Measurements from ENCODE around the gene GAREM2.

The GAREM2 gene

DNA sequence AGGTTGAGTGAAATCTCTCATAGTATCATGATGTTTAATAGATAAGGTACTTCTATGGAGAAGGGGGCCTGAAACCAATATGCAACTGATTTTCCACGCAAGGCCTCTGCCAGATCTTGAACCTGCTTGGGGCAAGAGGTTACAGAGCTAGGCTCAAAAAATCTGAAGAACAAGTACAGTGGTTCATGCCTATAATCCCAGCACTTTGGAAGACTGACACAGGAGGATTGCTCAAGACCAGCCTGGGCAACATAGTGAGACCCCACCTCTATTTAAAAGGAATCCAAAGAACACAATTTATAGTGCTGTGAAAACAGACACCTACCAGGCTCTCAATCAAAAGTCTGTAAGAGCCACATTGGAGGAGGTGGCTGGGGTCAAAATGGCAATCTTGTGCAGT lies 42.9 kb downstream of the GAREM2 start:
- no peak overlapping the region for H2AK5ac ChIP-seq (ENCODE audit: low read length, severe bottlenecking)
- H3K18ac ChIP-seq (ENCODE audit: low read depth in 1 of 2, low read length in 2 of 2): no peak overlapping the region
- H4K8ac ChIP-seq (ENCODE audit: low read length): no peak overlapping the region
- WGBS: 100% methylated on average over 1 of the region's 1 CpG
- no peak overlapping the region for H4K91ac ChIP-seq (ENCODE audit: low read length)
- peaks cover 21 to 93% of the 10 kb centered on the region in 2 experiments for H3K36me3 ChIP-seq (ENCODE audit: control insufficient read depth in 1 of 2, insufficient read depth in 2 of 2, low read depth in 1 of 2, low read length in 2 of 2)
- H3K9ac ChIP-seq (ENCODE audit: low read length): no peak overlapping the region
- H3K27ac ChIP-seq (ENCODE audit: low read length, poor library complexity, severe bottlenecking): no peak overlapping the region
- H3K79me1 ChIP-seq (replicated peaks; ENCODE audit: low read length, poor library complexity, severe bottlenecking): peaks cover 24% of the 10 kb centered on the region
- H3K4ac ChIP-seq (ENCODE audit: low read depth in 1 of 2, low read length in 2 of 2): no peak overlapping the region
- no peak for DNase-seq
- H2BK5ac ChIP-seq (ENCODE audit: low read depth, low read length, poor library complexity, severe bottlenecking): no peak overlapping the region
- H3K9me3 ChIP-seq (ENCODE audit: control insufficient read depth, low read length): peaks cover 42% of the 10 kb centered on the region
- no peak overlapping the region for H3K14ac ChIP-seq (ENCODE audit: low read length in 2 of 2)
- H2BK120ac ChIP-seq (ENCODE audit: low read depth, low read length): no peak overlapping the region
- no peak overlapping the region for H3K4me3 ChIP-seq (ENCODE audit: insufficient read depth in 1 of 2, low read depth in 1 of 2, low read length in 2 of 2)
- H2BK12ac ChIP-seq (ENCODE audit: low read length in 2 of 2): no peak overlapping the region
- H2AFZ ChIP-seq (ENCODE audit: low read depth, low read length): no peak overlapping the region
- H2BK15ac ChIP-seq (ENCODE audit: low read depth, poor library complexity, severe bottlenecking): no peak overlapping the region
- no peak overlapping the region for H3K23ac ChIP-seq (ENCODE audit: low read length in 2 of 2)
- no peak overlapping the region for H3K4me2 ChIP-seq (ENCODE audit: low read length, poor library complexity, severe bottlenecking)
- H3K27me3 ChIP-seq (ENCODE audit: control insufficient read depth in 1 of 2, insufficient read depth in 1 of 2, low read length in 2 of 2): no peaks in the 10 kb centered on the region
- H3K4me1 ChIP-seq (ENCODE audit: control insufficient read depth, insufficient read depth, low read depth, low read length): no peaks in the 10 kb centered on the region

DNA sequence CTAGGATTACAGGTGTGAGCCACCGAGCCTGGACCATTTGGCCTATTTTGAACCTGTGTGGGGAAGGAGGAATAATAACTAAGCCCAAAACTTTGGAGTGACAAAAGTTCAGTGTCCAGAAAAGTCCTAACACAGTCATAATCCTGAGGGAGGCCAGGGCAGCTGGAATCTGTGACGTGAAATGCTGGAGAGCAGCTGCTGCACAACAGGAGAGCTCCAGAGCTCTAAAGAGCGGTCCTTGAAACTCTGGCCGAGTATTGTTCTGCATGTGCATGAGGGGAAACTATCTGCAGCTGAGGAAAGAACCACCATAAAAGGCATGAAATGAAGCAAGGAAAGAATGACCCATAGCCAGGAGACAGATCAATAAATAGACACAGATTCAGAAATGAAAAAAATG lies 43.7 kb downstream of the GAREM2 start:
- no peak overlapping the region for H2BK15ac ChIP-seq (ENCODE audit: low read depth, poor library complexity, severe bottlenecking)
- H3K23ac ChIP-seq (ENCODE audit: low read length in 2 of 2): peak overlapping the region in 1 of 2 experiments; percentile 29
- H2BK5ac ChIP-seq (ENCODE audit: low read depth, low read length, poor library complexity, severe bottlenecking): no peak overlapping the region
- no peak overlapping the region for H3K14ac ChIP-seq (ENCODE audit: low read length in 2 of 2)
- no peak overlapping the region for H3K18ac ChIP-seq (ENCODE audit: low read depth in 1 of 2, low read length in 2 of 2)
- H2AK5ac ChIP-seq (ENCODE audit: low read length, severe bottlenecking): no peak overlapping the region
- H3K4ac ChIP-seq (ENCODE audit: low read depth in 1 of 2, low read length in 2 of 2): no peak overlapping the region
- peaks cover 22 to 93% of the 10 kb centered on the region in 2 experiments for H3K36me3 ChIP-seq (ENCODE audit: control insufficient read depth in 1 of 2, insufficient read depth in 2 of 2, low read depth in 1 of 2, low read length in 2 of 2)
- no peaks in the 10 kb centered on the region for H3K27me3 ChIP-seq (ENCODE audit: control insufficient read depth in 1 of 2, insufficient read depth in 1 of 2, low read length in 2 of 2)
- no peak overlapping the region for H3K9ac ChIP-seq (ENCODE audit: low read length)
- peak overlapping the region in 1 of 2 experiments; percentile 8 for H3K4me3 ChIP-seq (ENCODE audit: insufficient read depth in 1 of 2, low read depth in 1 of 2, low read length in 2 of 2)
- WGBS: 97% methylated on average over 4 of the region's 4 CpGs
- peaks cover 27% of the 10 kb centered on the region for H3K79me1 ChIP-seq (replicated peaks; ENCODE audit: low read length, poor library complexity, severe bottlenecking)
- no peak overlapping the region for H3K27ac ChIP-seq (ENCODE audit: low read length, poor library complexity, severe bottlenecking)
- H4K8ac ChIP-seq (ENCODE audit: low read length): no peak overlapping the region
- no peaks in the 10 kb centered on the region for H3K4me1 ChIP-seq (ENCODE audit: control insufficient read depth, insufficient read depth, low read depth, low read length)
- no peak overlapping the region for H4K91ac ChIP-seq (ENCODE audit: low read length)
- H2AFZ ChIP-seq (ENCODE audit: low read depth, low read length): no peak overlapping the region
- no peak overlapping the region for H3K4me2 ChIP-seq (ENCODE audit: low read length, poor library complexity, severe bottlenecking)
- H3K9me3 ChIP-seq (ENCODE audit: control insufficient read depth, low read length): peaks cover 42% of the 10 kb centered on the region
- H2BK12ac ChIP-seq (ENCODE audit: low read length in 2 of 2): no peak overlapping the region
- H2BK120ac ChIP-seq (ENCODE audit: low read depth, low read length): no peak overlapping the region
- no peak for DNase-seq

DNA sequence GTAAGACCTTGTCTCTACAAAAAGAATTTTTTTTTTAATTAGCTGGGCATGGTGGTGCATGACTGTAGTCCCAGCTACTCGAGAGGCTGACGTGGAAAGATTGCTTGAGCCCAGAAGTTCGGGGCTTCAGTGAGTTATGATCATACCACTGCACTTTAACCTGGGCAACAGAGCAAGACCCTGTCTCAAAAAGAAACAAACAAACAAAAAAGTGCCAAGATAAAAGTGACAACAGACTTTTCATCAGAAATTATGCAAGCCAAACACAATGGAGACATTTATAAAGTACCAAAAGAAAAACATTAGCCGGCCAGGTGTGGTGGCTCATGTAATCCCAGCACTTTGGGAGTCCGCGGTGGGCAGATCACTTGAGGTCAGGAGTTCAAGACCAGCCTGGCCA lies 44.8 kb downstream of the GAREM2 start:
- no peak overlapping the region for H3K27ac ChIP-seq (ENCODE audit: low read length, poor library complexity, severe bottlenecking)
- H3K79me1 ChIP-seq (replicated peaks; ENCODE audit: low read length, poor library complexity, severe bottlenecking): peaks cover 33% of the 10 kb centered on the region
- no peak overlapping the region for H2BK5ac ChIP-seq (ENCODE audit: low read depth, low read length, poor library complexity, severe bottlenecking)
- no peak overlapping the region for H4K91ac ChIP-seq (ENCODE audit: low read length)
- H4K8ac ChIP-seq (ENCODE audit: low read length): no peak overlapping the region
- H2BK120ac ChIP-seq (ENCODE audit: low read depth, low read length): no peak overlapping the region
- no peak overlapping the region for H2BK12ac ChIP-seq (ENCODE audit: low read length in 2 of 2)
- whole genome bisulfite sequencing: 82% methylated on average over 6 of the region's 6 CpGs
- H2AFZ ChIP-seq (ENCODE audit: low read depth, low read length): no peak overlapping the region
- peaks cover 26 to 93% of the 10 kb centered on the region in 2 experiments for H3K36me3 ChIP-seq (ENCODE audit: control insufficient read depth in 1 of 2, insufficient read depth in 2 of 2, low read depth in 1 of 2, low read length in 2 of 2)
- H3K4me3 ChIP-seq (ENCODE audit: insufficient read depth in 1 of 2, low read depth in 1 of 2, low read length in 2 of 2): peak overlapping the region in 1 of 2 experiments; percentile 19
- H3K4me2 ChIP-seq (ENCODE audit: low read length, poor library complexity, severe bottlenecking): no peak overlapping the region
- H3K27me3 ChIP-seq (ENCODE audit: control insufficient read depth in 1 of 2, insufficient read depth in 1 of 2, low read length in 2 of 2): no peaks in the 10 kb centered on the region
- no peak overlapping the region for H3K23ac ChIP-seq (ENCODE audit: low read length in 2 of 2)
- no peak overlapping the region for H2AK5ac ChIP-seq (ENCODE audit: low read length, severe bottlenecking)
- DNase-seq: peak; percentile 5
- no peak overlapping the region for H3K9ac ChIP-seq (ENCODE audit: low read length)
- no peak overlapping the region for H3K14ac ChIP-seq (ENCODE audit: low read length in 2 of 2)
- H3K18ac ChIP-seq (ENCODE audit: low read depth in 1 of 2, low read length in 2 of 2): no peak overlapping the region
- no peaks in the 10 kb centered on the region for H3K4me1 ChIP-seq (ENCODE audit: control insufficient read depth, insufficient read depth, low read depth, low read length)
- no peak overlapping the region for H3K4ac ChIP-seq (ENCODE audit: low read depth in 1 of 2, low read length in 2 of 2)
- H2BK15ac ChIP-seq (ENCODE audit: low read depth, poor library complexity, severe bottlenecking): no peak overlapping the region
- peaks cover 42% of the 10 kb centered on the region for H3K9me3 ChIP-seq (ENCODE audit: control insufficient read depth, low read length)

GRCh38 chr2:26223018-26223417 lies 50.1 kb downstream of the GAREM2 start:
- H3K36me3 ChIP-seq (ENCODE audit: control insufficient read depth in 1 of 2, insufficient read depth in 2 of 2, low read depth in 1 of 2, low read length in 2 of 2): peaks cover 30 to 91% of the 10 kb centered on the region in 2 experiments
- H3K14ac ChIP-seq (ENCODE audit: low read length in 2 of 2): no peak overlapping the region
- no peak overlapping the region for H2BK15ac ChIP-seq (ENCODE audit: low read depth, poor library complexity, severe bottlenecking)
- peaks cover 27% of the 10 kb centered on the region for H3K79me1 ChIP-seq (replicated peaks; ENCODE audit: low read length, poor library complexity, severe bottlenecking)
- no peak overlapping the region for H3K4me3 ChIP-seq (ENCODE audit: insufficient read depth in 1 of 2, low read depth in 1 of 2, low read length in 2 of 2)
- no peak overlapping the region for H3K4me2 ChIP-seq (ENCODE audit: low read length, poor library complexity, severe bottlenecking)
- H3K9ac ChIP-seq (ENCODE audit: low read length): no peak overlapping the region
- H4K8ac ChIP-seq (ENCODE audit: low read length): no peak overlapping the region
- no peaks in the 10 kb centered on the region for H3K27me3 ChIP-seq (ENCODE audit: control insufficient read depth in 1 of 2, insufficient read depth in 1 of 2, low read length in 2 of 2)
- H3K18ac ChIP-seq (ENCODE audit: low read depth in 1 of 2, low read length in 2 of 2): no peak overlapping the region
- no peak overlapping the region for H2BK5ac ChIP-seq (ENCODE audit: low read depth, low read length, poor library complexity, severe bottlenecking)
- H4K91ac ChIP-seq (ENCODE audit: low read length): no peak overlapping the region
- peaks cover 47% of the 10 kb centered on the region for H3K9me3 ChIP-seq (ENCODE audit: control insufficient read depth, low read length)
- DNase-seq: no peak
- no peak overlapping the region for H2AK5ac ChIP-seq (ENCODE audit: low read length, severe bottlenecking)
- H2BK120ac ChIP-seq (ENCODE audit: low read depth, low read length): no peak overlapping the region
- no peak overlapping the region for H2AFZ ChIP-seq (ENCODE audit: low read depth, low read length)
- H3K4ac ChIP-seq (ENCODE audit: low read depth in 1 of 2, low read length in 2 of 2): no peak overlapping the region
- H2BK12ac ChIP-seq (ENCODE audit: low read length in 2 of 2): no peak overlapping the region
- WGBS: 92% methylated on average over 1 of the region's 1 CpG
- H3K4me1 ChIP-seq (ENCODE audit: control insufficient read depth, insufficient read depth, low read depth, low read length): no peaks in the 10 kb centered on the region
- no peak overlapping the region for H3K23ac ChIP-seq (ENCODE audit: low read length in 2 of 2)
- H3K27ac ChIP-seq (ENCODE audit: low read length, poor library complexity, severe bottlenecking): no peak overlapping the region

Data from mesenchymal stem cell (in vitro differentiated cells and primary cell).